Measurements from ENCODE around the gene CUX1.

Gene CUX1

GRCh38 chr7:102304668-102305067 is 487.2 kb downstream of the CUX1 start:
- H3K9me3 ChIP-seq (ENCODE audit: control insufficient read depth, low read length) = no peaks in the 10 kb centered on the region
- H3K27ac ChIP-seq (ENCODE audit: low read depth, low read length, severe bottlenecking) = no peak overlapping the region
- 83 to 88% methylated on average over 11 of the region's 11 CpGs for WGBS, 2 experiments (ENCODE audit: insufficient coverage in 2 of 2)
- H3K4me3 ChIP-seq (ENCODE audit: extremely low read depth, insufficient read depth, low read length, poor library complexity, severe bottlenecking) = no peak overlapping the region
- H3K4me1 ChIP-seq (ENCODE audit: control insufficient read depth, insufficient read depth, low read length, poor library complexity, severe bottlenecking) = peaks cover 16% of the 10 kb centered on the region
- peaks cover 5% of the 10 kb centered on the region for H3K36me3 ChIP-seq (ENCODE audit: control insufficient read depth, insufficient read depth, low read length)

DNA sequence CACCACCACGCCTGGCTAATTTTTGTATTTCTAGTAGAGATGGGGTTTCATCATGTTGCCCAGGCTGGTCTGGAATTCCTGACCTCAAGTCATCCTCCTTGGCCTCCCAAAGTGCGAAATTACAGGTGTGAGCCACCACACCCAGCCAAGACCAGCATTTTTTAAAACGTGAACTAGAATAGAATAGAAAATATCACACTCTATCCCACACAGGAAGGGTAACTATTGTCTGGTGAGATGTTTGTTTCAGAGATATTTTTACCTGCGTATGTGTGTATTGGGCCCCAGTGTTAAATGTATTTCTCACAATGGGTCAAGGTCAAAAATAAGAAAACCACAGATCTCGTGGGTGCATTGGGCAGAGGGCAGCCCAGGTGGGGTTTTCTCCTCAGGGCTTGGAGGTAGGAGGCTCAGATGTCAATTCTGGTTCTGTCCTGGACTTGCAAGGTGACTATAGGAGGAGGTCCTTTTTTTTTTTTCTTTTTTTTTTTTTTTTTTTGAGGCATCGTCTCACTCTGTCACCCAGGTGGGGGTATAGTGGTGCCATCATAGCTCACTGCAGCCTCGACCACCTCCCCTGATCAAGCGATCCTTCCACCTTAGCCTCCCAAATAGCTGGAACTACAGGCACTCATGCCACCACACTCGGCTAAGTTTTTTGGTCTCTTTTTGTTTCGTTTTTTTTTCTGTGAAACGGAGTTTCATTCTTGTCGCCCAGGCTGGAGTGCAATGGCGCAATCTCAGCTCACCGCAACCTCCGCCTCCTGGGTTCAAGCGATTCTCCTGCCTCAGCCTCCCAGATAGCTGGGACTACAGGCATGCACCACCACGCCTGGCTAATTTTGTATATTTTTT is 488.2 kb downstream of the CUX1 start:
- Histone ChIP-seq H3K36me3 (ENCODE audit: control insufficient read depth, insufficient read depth, low read length) (peaks cover 5% of the 10 kb centered on the region), H3K4me3 (ENCODE audit: extremely low read depth, insufficient read depth, low read length, poor library complexity, severe bottlenecking) (no peak overlapping the region), H3K4me1 (ENCODE audit: control insufficient read depth, insufficient read depth, low read length, poor library complexity, severe bottlenecking) (peaks cover 16% of the 10 kb centered on the region), H3K27ac (ENCODE audit: low read depth, low read length, severe bottlenecking) (no peak overlapping the region), H3K9me3 (ENCODE audit: control insufficient read depth, low read length) (no peaks in the 10 kb centered on the region)
- 94% methylated on average over 13 of the region's 17 CpGs for WGBS, 2 experiments (ENCODE audit: insufficient coverage in 2 of 2)

- Histone ChIP-seq H3K4me3 (ENCODE audit: extremely low read depth, insufficient read depth, low read length, poor library complexity, severe bottlenecking) (no peak overlapping the region), H3K4me1 (ENCODE audit: control insufficient read depth, insufficient read depth, low read length, poor library complexity, severe bottlenecking) (peaks cover 14% of the 10 kb centered on the region), H3K9me3 (ENCODE audit: control insufficient read depth, low read length) (no peaks in the 10 kb centered on the region), H3K27ac (ENCODE audit: low read depth, low read length, severe bottlenecking) (peak overlapping the region; percentile 63), H3K36me3 (ENCODE audit: control insufficient read depth, insufficient read depth, low read length) (peaks cover 5% of the 10 kb centered on the region)
- 30 to 42% methylated on average over 11 to 13 of the region's 17 CpGs for WGBS, 2 experiments (ENCODE audit: insufficient coverage in 2 of 2)
Observed at GRCh38 chr7:102306916-102307677, 489.7 kb downstream of the CUX1 start.

GRCh38 chr7:102310414-102310815 is 493.0 kb downstream of the CUX1 start:
- Histone ChIP-seq H3K9me3 (ENCODE audit: control insufficient read depth, low read length) (no peaks in the 10 kb centered on the region), H3K36me3 (ENCODE audit: control insufficient read depth, insufficient read depth, low read length) (peaks cover 10% of the 10 kb centered on the region), H3K4me1 (ENCODE audit: control insufficient read depth, insufficient read depth, low read length, poor library complexity, severe bottlenecking) (peaks cover 11% of the 10 kb centered on the region), H3K4me3 (ENCODE audit: extremely low read depth, insufficient read depth, low read length, poor library complexity, severe bottlenecking) (no peak overlapping the region), H3K27ac (ENCODE audit: low read depth, low read length, severe bottlenecking) (no peak overlapping the region)
- 89 to 94% methylated on average over 5 to 9 of the region's 9 CpGs for WGBS, 2 experiments (ENCODE audit: insufficient coverage in 2 of 2)

DNA sequence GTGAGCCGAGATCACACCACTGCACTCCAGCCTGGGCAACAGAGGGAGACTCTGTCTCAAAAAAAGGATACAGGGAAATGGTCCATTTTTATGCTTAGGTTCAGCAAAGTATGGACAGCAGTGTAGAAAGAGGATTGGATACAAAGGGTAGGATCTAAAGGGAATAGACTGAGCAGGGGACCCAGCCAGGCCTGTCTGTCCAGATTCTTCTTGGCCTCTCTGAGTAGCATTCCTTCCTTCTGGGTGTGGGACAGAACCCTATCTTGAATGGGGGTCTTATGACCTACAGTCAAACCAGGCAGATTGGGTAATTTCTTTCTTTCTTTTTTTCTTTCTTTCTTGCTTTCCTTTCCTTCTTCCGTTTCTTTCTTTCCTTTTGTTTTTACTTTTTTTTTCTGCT is 494.9 kb downstream of the CUX1 start:
- Histone ChIP-seq H3K36me3 (ENCODE audit: control insufficient read depth, insufficient read depth, low read length) (peaks cover 10% of the 10 kb centered on the region), H3K9me3 (ENCODE audit: control insufficient read depth, low read length) (no peaks in the 10 kb centered on the region), H3K4me3 (ENCODE audit: extremely low read depth, insufficient read depth, low read length, poor library complexity, severe bottlenecking) (no peak overlapping the region), H3K27ac (ENCODE audit: low read depth, low read length, severe bottlenecking) (no peak overlapping the region), H3K4me1 (ENCODE audit: control insufficient read depth, insufficient read depth, low read length, poor library complexity, severe bottlenecking) (peaks cover 4% of the 10 kb centered on the region)
- 100% methylated on average over 1 to 2 of the region's 2 CpGs for WGBS, 2 experiments (ENCODE audit: insufficient coverage in 2 of 2)

DNA sequence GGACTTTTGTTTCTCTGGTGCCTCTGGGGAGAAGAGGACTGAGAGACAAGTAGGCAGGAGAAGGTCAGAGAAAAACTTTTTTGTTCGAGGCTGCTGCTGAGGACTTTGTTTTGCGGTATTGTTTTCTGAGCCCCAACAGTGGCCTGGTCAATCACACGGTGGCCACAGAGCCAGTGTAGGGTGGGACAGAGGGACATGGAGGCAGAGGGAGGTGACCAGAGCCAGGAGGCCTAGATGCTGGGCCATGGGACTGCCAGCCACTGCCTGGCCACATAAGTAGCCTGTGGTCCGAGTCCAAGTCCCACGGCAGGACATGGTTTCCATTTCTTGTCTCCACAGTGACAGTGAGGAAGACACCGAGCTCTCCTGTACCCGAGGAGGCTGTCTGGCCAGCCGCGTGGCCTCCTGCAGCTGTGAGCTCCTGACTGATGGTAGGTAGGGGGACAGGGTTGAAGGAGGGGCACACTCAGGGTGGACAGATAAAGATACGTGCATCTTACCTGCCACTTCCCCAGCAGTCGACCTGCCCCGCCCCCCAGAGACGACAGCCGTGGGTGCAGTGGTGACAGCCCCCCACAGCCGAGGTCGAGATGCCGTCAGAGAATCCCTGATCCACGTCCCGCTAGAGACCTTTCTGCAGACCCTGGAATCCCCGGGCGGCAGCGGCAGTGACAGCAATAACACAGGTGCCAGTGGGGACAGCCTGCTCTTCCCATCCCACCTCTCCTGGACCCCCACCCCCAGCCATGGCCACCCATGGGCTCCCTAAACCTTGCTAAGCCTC is 496.8 kb downstream of the CUX1 start:
- Histone ChIP-seq H3K36me3 (ENCODE audit: control insufficient read depth, insufficient read depth, low read length) (peaks cover 5% of the 10 kb centered on the region), H3K4me3 (ENCODE audit: extremely low read depth, insufficient read depth, low read length, poor library complexity, severe bottlenecking) (no peak overlapping the region), H3K4me1 (ENCODE audit: control insufficient read depth, insufficient read depth, low read length, poor library complexity, severe bottlenecking) (no peaks in the 10 kb centered on the region), H3K27ac (ENCODE audit: low read depth, low read length, severe bottlenecking) (no peak overlapping the region), H3K9me3 (ENCODE audit: control insufficient read depth, low read length) (no peaks in the 10 kb centered on the region)
- WGBS, 2 experiments (ENCODE audit: insufficient coverage in 2 of 2) = 92 to 93% methylated on average over 21 of the region's 22 CpGs

GRCh38 chr7:102317231-102318059 is 500.0 kb downstream of the CUX1 start:
- Histone ChIP-seq H3K9me3 (ENCODE audit: control insufficient read depth, low read length) (no peaks in the 10 kb centered on the region), H3K4me1 (ENCODE audit: control insufficient read depth, insufficient read depth, low read length, poor library complexity, severe bottlenecking) (no peaks in the 10 kb centered on the region), H3K27ac (ENCODE audit: low read depth, low read length, severe bottlenecking) (no peak overlapping the region), H3K36me3 (ENCODE audit: control insufficient read depth, insufficient read depth, low read length) (peaks cover 5% of the 10 kb centered on the region), H3K4me3 (ENCODE audit: extremely low read depth, insufficient read depth, low read length, poor library complexity, severe bottlenecking) (no peak overlapping the region)
- 78 to 83% methylated on average over 16 to 22 of the region's 24 CpGs for WGBS, 2 experiments (ENCODE audit: insufficient coverage in 2 of 2)

DNA sequence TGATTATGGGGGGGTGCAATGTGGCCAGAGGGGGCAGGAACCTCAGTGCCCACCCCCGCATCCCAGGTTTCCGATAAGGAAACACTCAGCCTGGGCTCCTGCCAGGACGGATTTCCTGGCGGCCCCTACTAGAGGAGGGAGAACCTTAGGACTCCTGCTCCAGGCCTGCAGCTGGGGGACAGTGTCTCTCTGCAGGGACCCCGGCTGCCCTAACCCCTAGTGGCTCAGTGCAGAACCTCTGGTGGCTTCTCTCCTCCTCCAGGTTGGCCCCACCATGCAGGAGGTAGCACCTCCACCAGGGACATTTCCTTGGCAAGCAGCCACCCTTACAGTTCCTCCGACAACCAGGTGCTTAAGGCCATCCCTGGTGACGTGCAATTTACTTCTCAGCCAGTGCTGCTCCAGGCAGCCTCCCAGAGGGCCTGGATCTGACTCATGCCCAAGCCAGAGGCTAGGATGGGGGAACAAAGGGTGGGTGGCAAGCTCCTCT is 501.1 kb downstream of the CUX1 start:
- peaks cover 5% of the 10 kb centered on the region for H3K36me3 ChIP-seq (ENCODE audit: control insufficient read depth, insufficient read depth, low read length)
- H3K4me1 ChIP-seq (ENCODE audit: control insufficient read depth, insufficient read depth, low read length, poor library complexity, severe bottlenecking) = no peaks in the 10 kb centered on the region
- WGBS, 2 experiments (ENCODE audit: insufficient coverage in 2 of 2) = 88 to 92% methylated on average over 6 of the region's 7 CpGs
- H3K27ac ChIP-seq (ENCODE audit: low read depth, low read length, severe bottlenecking) = no peak overlapping the region
- no peaks in the 10 kb centered on the region for H3K9me3 ChIP-seq (ENCODE audit: control insufficient read depth, low read length)
- no peak overlapping the region for H3K4me3 ChIP-seq (ENCODE audit: extremely low read depth, insufficient read depth, low read length, poor library complexity, severe bottlenecking)

DNA sequence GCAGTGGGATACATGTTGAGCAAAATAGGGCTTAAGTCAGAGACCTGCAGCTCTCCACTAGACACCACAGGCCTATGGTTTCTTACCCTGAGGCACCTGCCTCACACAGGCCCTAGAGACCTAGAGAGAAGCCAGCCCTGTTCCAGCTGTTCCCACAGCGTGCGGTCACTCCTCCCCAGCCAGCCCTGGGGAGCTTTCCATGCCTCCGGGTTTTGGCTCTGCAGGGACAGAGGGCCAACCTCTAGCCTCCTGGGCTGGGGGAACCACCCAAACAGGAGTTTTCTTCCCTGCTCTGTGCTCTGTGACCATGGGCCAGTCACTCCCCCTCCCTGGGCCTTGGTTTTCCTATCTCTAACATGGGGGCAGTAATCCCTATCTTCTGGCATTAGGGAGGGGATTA is 502.2 kb downstream of the CUX1 start:
- Histone ChIP-seq H3K9me3 (ENCODE audit: control insufficient read depth, low read length) (no peaks in the 10 kb centered on the region), H3K4me1 (ENCODE audit: control insufficient read depth, insufficient read depth, low read length, poor library complexity, severe bottlenecking) (no peaks in the 10 kb centered on the region), H3K36me3 (ENCODE audit: control insufficient read depth, insufficient read depth, low read length) (peaks cover 2% of the 10 kb centered on the region), H3K4me3 (ENCODE audit: extremely low read depth, insufficient read depth, low read length, poor library complexity, severe bottlenecking) (no peak overlapping the region), H3K27ac (ENCODE audit: low read depth, low read length, severe bottlenecking) (no peak overlapping the region)
- WGBS, 2 experiments (ENCODE audit: insufficient coverage in 2 of 2) = 100% methylated on average over 3 of the region's 3 CpGs

DNA sequence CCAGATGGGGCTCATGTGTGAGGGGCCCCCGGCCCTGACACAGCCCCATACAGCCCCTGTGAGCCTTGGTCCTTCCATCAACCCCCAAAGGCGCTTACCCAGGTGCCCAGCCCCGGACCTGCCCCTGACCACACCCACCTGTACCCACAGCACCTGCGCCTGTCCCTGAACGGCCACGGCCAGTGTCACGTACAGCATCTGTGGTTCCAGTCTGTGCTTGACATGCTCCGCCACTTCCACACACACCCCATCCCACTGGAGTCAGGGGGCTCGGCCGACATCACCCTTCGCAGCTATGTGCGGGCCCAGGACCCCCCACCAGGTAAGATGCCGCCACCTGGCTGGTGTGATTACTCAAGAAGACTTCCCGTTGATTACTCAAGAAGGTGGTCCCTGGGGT is 502.8 kb downstream of the CUX1 start:
- no peaks in the 10 kb centered on the region for H3K36me3 ChIP-seq (ENCODE audit: control insufficient read depth, insufficient read depth, low read length)
- 96% methylated on average over 7 to 11 of the region's 14 CpGs for WGBS, 2 experiments (ENCODE audit: insufficient coverage in 2 of 2)

More for the DNA sequence above, 502.8 kb downstream of the CUX1 start:
- Histone ChIP-seq H3K9me3 (ENCODE audit: control insufficient read depth, low read length) (no peaks in the 10 kb centered on the region), H3K4me3 (ENCODE audit: extremely low read depth, insufficient read depth, low read length, poor library complexity, severe bottlenecking) (no peak overlapping the region), H3K27ac (ENCODE audit: low read depth, low read length, severe bottlenecking) (no peak overlapping the region), H3K4me1 (ENCODE audit: control insufficient read depth, insufficient read depth, low read length, poor library complexity, severe bottlenecking) (no peaks in the 10 kb centered on the region)

All from mesodermal cell (in vitro differentiated cells).